HEK293 (cell line): ENCODE measurements around the gene RASD1.

Experiments
- CTCF ChIA-PET: fragments of 350-600 bp; formaldehyde crosslinking; extraction: SDS; loops from one replicate; lab custom pipeline; 2021; ENCODE audit warnings: antibody characterized with exemption; lab: Yijun Ruan, JAX
- POLR2A ChIA-PET: fragments of 300-600 bp; formaldehyde crosslinking; extraction: SDS; loops from one replicate; lab custom pipeline; 2020; ENCODE audit warnings: antibody characterized with exemption, inconsistent platforms; lab: Yijun Ruan, JAX
- H3K27ac ChIP-seq: fragments of 200-500 bp; sonication (Bioruptor generic); 2 replicates; pipeline ENCODE4 v1.5.1; 2014; ENCODE audit warnings: low read depth, low read length, control low read depth, inconsistent platforms; ENCODE audit errors: extremely low read depth
- H3K36me3 ChIP-seq, 2 experiments: fragments of 200-500 bp in 1 of 2; sonication (Bioruptor generic) in 1 of 2; 1 replicate in 1 of 2; 2 replicates in 1 of 2; pipeline ENCODE4 v1.5.1; 2014 to 2017; ENCODE audit warnings: inconsistent platforms in 2 of 2, low read length in 2 of 2; ENCODE audit not compliant: control insufficient read depth in 2 of 2, insufficient read depth in 1 of 2
- H3K4me1 ChIP-seq: fragments of 200-500 bp; sonication (Bioruptor generic); 2 replicates; pipeline ENCODE4 v1.5.1; 2014; ENCODE audit warnings: mild to moderate bottlenecking, low read length, inconsistent platforms; ENCODE audit not compliant: control insufficient read depth, insufficient read depth
- H3K4me3 ChIP-seq: 2 replicates; pipeline ENCODE4 v1.5.1; 2011; ENCODE audit warnings: low read depth, mild to moderate bottlenecking, control low read depth, low read length, moderate library complexity
- H3K9me3 ChIP-seq: fragments of 200-500 bp; sonication (Bioruptor generic); 2 replicates; pipeline ENCODE4 v1.5.1; 2014; ENCODE audit warnings: low read depth, low read length, inconsistent platforms; ENCODE audit not compliant: control insufficient read depth, insufficient read depth
- HIC1 ChIP-seq: fragments of 450-650 bp; formaldehyde crosslinking; IDR thresholded peaks from 2 replicates; pipeline ENCODE4 v1.5.1; 2016; ENCODE audit warnings: missing biosample characterization, missing genetic modification characterization
- PBX3 ChIP-seq: sonication (generic); formaldehyde crosslinking; IDR thresholded peaks from 2 replicates; pipeline ENCODE4 v1.8.1; 2022; ENCODE audit warnings: mild to moderate bottlenecking, moderate library complexity, missing genetic modification reagents
- ZFHX2 ChIP-seq: fragments of 450-650 bp; formaldehyde crosslinking; conservative IDR thresholded peaks from 2 replicates; pipeline ENCODE4 v1.5.1; 2016; ENCODE audit warnings: missing biosample characterization, missing genetic modification characterization
- ZFP69B ChIP-seq: fragments of 450-650 bp; formaldehyde crosslinking; IDR thresholded peaks from 2 replicates; pipeline ENCODE4 v1.5.1; 2016; ENCODE audit warnings: missing biosample characterization, missing genetic modification characterization
- ZNF544 ChIP-seq: fragments of 450-650 bp; formaldehyde crosslinking; IDR thresholded peaks from 2 replicates; pipeline ENCODE4 v1.5.0; 2017; ENCODE audit warnings: missing biosample characterization, missing genetic modification characterization
- ZNF560 ChIP-seq: fragments of 450-650 bp; formaldehyde crosslinking; IDR thresholded peaks from 2 replicates; pipeline ENCODE4 v1.5.1; 2017; ENCODE audit warnings: missing biosample characterization, missing genetic modification characterization, borderline replicate concordance
- ZNF585B ChIP-seq: fragments of 450-650 bp; formaldehyde crosslinking; IDR thresholded peaks from 2 replicates; pipeline ENCODE4 v1.5.1; 2016; ENCODE audit warnings: missing biosample characterization, missing genetic modification characterization
- ZNF623 ChIP-seq: fragments of 450-650 bp; formaldehyde crosslinking; IDR thresholded peaks from 2 replicates; pipeline ENCODE4 v1.5.1; 2016; ENCODE audit warnings: missing biosample characterization, missing genetic modification characterization
- ZNF658 ChIP-seq: fragments of 450-650 bp; formaldehyde crosslinking; IDR thresholded peaks from 2 replicates; pipeline ENCODE4; 2016; ENCODE audit warnings: missing biosample characterization, missing genetic modification characterization
- ZNF776 ChIP-seq: fragments of 450-650 bp; formaldehyde crosslinking; IDR thresholded peaks from 2 replicates; pipeline ENCODE4 v1.5.0; 2017; ENCODE audit warnings: missing biosample characterization, missing genetic modification characterization, borderline replicate concordance
- ZNF792 ChIP-seq: fragments of 450-650 bp; formaldehyde crosslinking; IDR thresholded peaks from 2 replicates; pipeline ENCODE4 v1.5.1; 2016; ENCODE audit warnings: missing biosample characterization, missing genetic modification characterization
- TF ChIP-seq, protein P1 (sequence below): fragments of 450-650 bp; formaldehyde crosslinking; IDR thresholded peaks from 2 replicates; pipeline ENCODE4 v1.5.1; 2016; ENCODE audit warnings: missing biosample characterization, missing genetic modification characterization
- TF ChIP-seq, protein P2 (sequence below): fragments of 450-650 bp; formaldehyde crosslinking; conservative IDR thresholded peaks from 2 replicates; pipeline ENCODE4 v1.5.1; 2016; ENCODE audit warnings: low read depth, missing biosample characterization, missing genetic modification characterization

RASD1 gene

GRCh38 chr17:17505610-17506171, 9.5 kb upstream of the RASD1 start:
- Histone ChIP-seq H3K4me1 (no peaks in the 10 kb centered on the region), H3K9me3 (no peaks in the 10 kb centered on the region), H3K27ac (no peak overlapping the region), H3K36me3 (no peaks in the 10 kb centered on the region), H3K4me3 (no peak overlapping the region)
- ChIA-PET CTCF (interaction anchor here (0.6 to 1.6 kb wide), 3 partner anchors 8 to 151 kb away, joined by 3 to 6 read pairs (median 6); no protein-coding TSS in a partner anchor), POLR2A (interaction anchor here (1.4 kb wide), 1 partner anchor 9 kb away, joined by 8 read pairs; the partner anchor contains the start of gene RASD1)
- TF ChIP-seq ZNF585B (tag by site-specific recombination) = no peak
- peak; percentile 88 for TF ChIP-seq ZNF623 (tag by site-specific recombination)

- CTCF ChIA-PET = interaction anchor here (0.6 to 1.6 kb wide), 3 partner anchors 8 to 150 kb away, joined by 3 to 6 read pairs (median 6); no protein-coding TSS in a partner anchor
- Histone ChIP-seq H3K27ac (no peak overlapping the region), H3K9me3 (no peaks in the 10 kb centered on the region), H3K4me3 (no peak overlapping the region), H3K36me3 (no peaks in the 10 kb centered on the region), H3K4me1 (no peaks in the 10 kb centered on the region)
- POLR2A ChIA-PET = interaction anchor here (1.4 kb wide), 1 partner anchor 9 kb away, joined by 8 read pairs; the partner anchor contains the start of gene RASD1
- TF ChIP-seq PBX3 (CRISPR knock-in tag) (no peak), ZNF792 (tag by site-specific recombination) (no peak), ZFHX2 (no peak), HIC1 (tag by site-specific recombination) (no peak), ZNF544 (tag by site-specific recombination) (no peak), ZNF658 (tag by site-specific recombination) (no peak)
- TF ChIP-seq, protein P1, sequence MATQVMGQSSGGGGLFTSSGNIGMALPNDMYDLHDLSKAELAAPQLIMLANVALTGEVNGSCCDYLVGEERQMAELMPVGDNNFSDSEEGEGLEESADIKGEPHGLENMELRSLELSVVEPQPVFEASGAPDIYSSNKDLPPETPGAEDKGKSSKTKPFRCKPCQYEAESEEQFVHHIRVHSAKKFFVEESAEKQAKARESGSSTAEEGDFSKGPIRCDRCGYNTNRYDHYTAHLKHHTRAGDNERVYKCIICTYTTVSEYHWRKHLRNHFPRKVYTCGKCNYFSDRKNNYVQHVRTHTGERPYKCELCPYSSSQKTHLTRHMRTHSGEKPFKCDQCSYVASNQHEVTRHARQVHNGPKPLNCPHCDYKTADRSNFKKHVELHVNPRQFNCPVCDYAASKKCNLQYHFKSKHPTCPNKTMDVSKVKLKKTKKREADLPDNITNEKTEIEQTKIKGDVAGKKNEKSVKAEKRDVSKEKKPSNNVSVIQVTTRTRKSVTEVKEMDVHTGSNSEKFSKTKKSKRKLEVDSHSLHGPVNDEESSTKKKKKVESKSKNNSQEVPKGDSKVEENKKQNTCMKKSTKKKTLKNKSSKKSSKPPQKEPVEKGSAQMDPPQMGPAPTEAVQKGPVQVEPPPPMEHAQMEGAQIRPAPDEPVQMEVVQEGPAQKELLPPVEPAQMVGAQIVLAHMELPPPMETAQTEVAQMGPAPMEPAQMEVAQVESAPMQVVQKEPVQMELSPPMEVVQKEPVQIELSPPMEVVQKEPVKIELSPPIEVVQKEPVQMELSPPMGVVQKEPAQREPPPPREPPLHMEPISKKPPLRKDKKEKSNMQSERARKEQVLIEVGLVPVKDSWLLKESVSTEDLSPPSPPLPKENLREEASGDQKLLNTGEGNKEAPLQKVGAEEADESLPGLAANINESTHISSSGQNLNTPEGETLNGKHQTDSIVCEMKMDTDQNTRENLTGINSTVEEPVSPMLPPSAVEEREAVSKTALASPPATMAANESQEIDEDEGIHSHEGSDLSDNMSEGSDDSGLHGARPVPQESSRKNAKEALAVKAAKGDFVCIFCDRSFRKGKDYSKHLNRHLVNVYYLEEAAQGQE = no peak
Observed at GRCh38 chr17:17505151-17505550, 9.0 kb upstream of the RASD1 start.

DNA sequence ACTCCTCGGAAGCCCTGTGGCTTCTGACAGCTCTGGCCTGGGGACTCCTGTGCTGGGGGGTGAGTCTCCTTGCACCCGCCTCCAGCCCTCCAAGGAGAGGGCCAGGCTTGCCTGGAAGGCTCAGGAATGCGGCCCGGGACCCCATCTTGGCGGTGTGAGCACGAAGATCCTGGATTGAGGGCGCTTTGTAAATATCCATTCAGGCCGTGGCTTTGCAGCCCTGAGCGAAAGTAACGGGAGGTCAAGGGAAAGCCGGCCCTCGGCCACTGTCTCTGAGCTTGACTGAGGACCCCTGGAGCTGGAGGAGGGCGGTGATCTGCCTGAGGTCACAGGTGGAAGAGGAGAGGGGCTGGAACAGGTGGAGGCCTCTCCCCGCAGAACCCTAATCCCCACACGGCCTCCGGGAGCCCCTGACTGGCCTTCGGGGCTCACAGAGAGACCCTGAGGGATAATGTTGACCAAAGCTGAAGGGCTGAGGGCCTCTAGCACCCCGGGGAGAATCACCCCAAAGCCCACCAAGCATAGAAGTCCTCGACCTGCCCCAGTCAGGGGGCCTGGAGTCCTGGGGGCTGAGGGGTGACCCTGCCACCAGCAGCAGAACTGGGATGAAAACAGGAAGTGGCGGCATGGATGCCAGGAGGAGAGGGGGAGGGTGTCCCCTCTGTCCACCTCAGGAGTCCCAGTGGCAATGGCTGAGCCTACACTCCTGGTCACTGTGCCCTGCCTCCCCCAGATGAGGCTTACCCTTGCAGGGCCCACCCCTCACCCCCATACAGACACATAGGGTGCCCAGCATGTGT, 8.3 kb upstream of the RASD1 start:
- H3K27ac ChIP-seq = no peak overlapping the region
- H3K4me1 ChIP-seq = no peaks in the 10 kb centered on the region
- POLR2A ChIA-PET = interaction anchor here (1.4 kb wide), 1 partner anchor 8 kb away, joined by 8 read pairs; the partner anchor contains the start of gene RASD1
- no peaks in the 10 kb centered on the region for H3K9me3 ChIP-seq
- CTCF ChIA-PET = interaction anchor here (0.7 to 1.6 kb wide), 3 partner anchors 7 to 149 kb away, joined by 3 to 6 read pairs (median 6); no protein-coding TSS in a partner anchor
- TF ChIP-seq ZNF560 (tag by site-specific recombination) = no peak
- TF ChIP-seq, protein P2, sequence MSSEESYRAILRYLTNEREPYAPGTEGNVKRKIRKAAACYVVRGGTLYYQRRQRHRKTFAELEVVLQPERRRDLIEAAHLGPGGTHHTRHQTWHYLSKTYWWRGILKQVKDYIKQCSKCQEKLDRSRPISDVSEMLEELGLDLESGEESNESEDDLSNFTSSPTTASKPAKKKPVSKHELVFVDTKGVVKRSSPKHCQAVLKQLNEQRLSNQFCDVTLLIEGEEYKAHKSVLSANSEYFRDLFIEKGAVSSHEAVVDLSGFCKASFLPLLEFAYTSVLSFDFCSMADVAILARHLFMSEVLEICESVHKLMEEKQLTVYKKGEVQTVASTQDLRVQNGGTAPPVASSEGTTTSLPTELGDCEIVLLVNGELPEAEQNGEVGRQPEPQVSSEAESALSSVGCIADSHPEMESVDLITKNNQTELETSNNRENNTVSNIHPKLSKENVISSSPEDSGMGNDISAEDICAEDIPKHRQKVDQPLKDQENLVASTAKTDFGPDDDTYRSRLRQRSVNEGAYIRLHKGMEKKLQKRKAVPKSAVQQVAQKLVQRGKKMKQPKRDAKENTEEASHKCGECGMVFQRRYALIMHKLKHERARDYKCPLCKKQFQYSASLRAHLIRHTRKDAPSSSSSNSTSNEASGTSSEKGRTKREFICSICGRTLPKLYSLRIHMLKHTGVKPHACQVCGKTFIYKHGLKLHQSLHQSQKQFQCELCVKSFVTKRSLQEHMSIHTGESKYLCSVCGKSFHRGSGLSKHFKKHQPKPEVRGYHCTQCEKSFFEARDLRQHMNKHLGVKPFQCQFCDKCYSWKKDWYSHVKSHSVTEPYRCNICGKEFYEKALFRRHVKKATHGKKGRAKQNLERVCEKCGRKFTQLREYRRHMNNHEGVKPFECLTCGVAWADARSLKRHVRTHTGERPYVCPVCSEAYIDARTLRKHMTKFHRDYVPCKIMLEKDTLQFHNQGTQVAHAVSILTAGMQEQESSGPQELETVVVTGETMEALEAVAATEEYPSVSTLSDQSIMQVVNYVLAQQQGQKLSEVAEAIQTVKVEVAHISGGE = no peak
- TF ChIP-seq ZNF776 (tag by site-specific recombination) = no peak
- no peak for TF ChIP-seq ZFP69B (tag by site-specific recombination)
- H3K4me3 ChIP-seq = no peak overlapping the region
- no peaks in the 10 kb centered on the region for H3K36me3 ChIP-seq
